Measurements from ENCODE around the gene IMPDH1. TPM values are rescaled to one million over a fixed set of nuclear protein-coding genes. Genes with fewer than 3 reads are reported as not detected.

IMPDH1 gene
- total RNA-seq, 6 donors from 2014 or later: 47.2 to 107 (median 81.5) TPM

GRCh38 chr7:128427289-128427891, 17.6 kb upstream of the IMPDH1 start:
- Histone ChIP-seq H3K4me1 (peaks cover 0 to 8% (median 3%) of the 10 kb centered on the region in 4 donors), H3K9me3 (no peaks in the 10 kb centered on the region), H3K36me3 (no peaks in the 10 kb centered on the region), H3K27me3 (no peaks in the 10 kb centered on the region), H3K27ac (no peak overlapping the region), H3K4me3 (no peak overlapping the region)
- ATAC-seq (ENCODE audit: low FRiP score in 2 of 2) (peak; percentile 76 to 86), DNase-seq (peak in 1 of 2 donors; percentile 24)
- TF ChIP-seq EP300 (IDR thresholded peaks at IDR 0.05) (no peak), POLR2AphosphoS5 (IDR thresholded peaks at IDR 0.05) (no peak), POLR2A (IDR thresholded peaks at IDR 0.05) (no peak), CTCF (IDR thresholded peaks at IDR 0.05) (peak; percentile 75 to 90 (median 84))
- 13 to 14% methylated on average over 7 of the region's 7 CpGs for WGBS, 2 donors

DNA sequence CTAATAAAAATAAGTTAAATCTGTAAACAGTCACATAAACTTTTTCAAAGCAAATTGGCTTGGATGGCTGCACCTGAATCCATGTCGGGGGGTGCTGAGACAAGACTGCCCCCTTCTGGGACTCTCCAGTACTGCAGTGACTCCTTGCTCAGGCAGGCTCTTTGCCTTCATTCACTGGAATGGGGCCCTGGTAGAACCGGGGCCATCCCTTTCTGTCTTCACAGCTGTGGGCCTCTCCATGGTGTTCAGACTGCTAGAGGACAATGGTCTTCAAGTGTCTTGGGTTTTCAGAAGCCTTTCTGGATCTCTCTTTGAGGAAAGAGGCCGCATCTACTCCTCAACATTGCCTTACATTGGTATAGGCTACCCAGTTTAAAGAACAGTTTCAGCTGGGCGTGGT, 16.1 kb upstream of the IMPDH1 start:
- no peaks in the 10 kb centered on the region for H3K27me3 ChIP-seq
- no peak overlapping the region for H3K27ac ChIP-seq
- no peaks in the 10 kb centered on the region for H3K9me3 ChIP-seq
- H3K4me3 ChIP-seq: no peak overlapping the region
- peak in 1 of 2 donors; percentile 78 for DNase-seq
- peak; percentile 88 to 91 for ATAC-seq (ENCODE audit: low FRiP score in 2 of 2)
- WGBS, 2 donors: 39 to 42% methylated on average over 4 of the region's 4 CpGs
- H3K36me3 ChIP-seq: no peaks in the 10 kb centered on the region
- peak; percentile 80 to 90 (median 86) for TF ChIP-seq CTCF (IDR thresholded peaks at IDR 0.05)
- no peak for TF ChIP-seq POLR2A (IDR thresholded peaks at IDR 0.05)
- H3K4me1 ChIP-seq: peaks cover 0 to 8% (median 3%) of the 10 kb centered on the region in 4 donors

GRCh38 chr7:128424686-128425275, 15.0 kb upstream of the IMPDH1 start:
- H3K27ac ChIP-seq: no peak overlapping the region
- no peaks in the 10 kb centered on the region for H3K9me3 ChIP-seq
- no peak for TF ChIP-seq CTCF (IDR thresholded peaks at IDR 0.05)
- TF ChIP-seq POLR2AphosphoS5 (IDR thresholded peaks at IDR 0.05): no peak
- peaks cover 0 to 8% (median 3%) of the 10 kb centered on the region in 4 donors for H3K4me1 ChIP-seq
- 44 to 50% methylated on average over 1 of the region's 1 CpG for WGBS, 2 donors
- H3K27me3 ChIP-seq: no peaks in the 10 kb centered on the region
- DNase-seq (no peak), ATAC-seq (ENCODE audit: low FRiP score in 2 of 2) (no peak)
- no peak overlapping the region for H3K4me3 ChIP-seq
- no peaks in the 10 kb centered on the region for H3K36me3 ChIP-seq

- ATAC-seq (ENCODE audit: low FRiP score in 2 of 2) (no peak), DNase-seq (no peak)
- Histone ChIP-seq H3K9me3 (no peaks in the 10 kb centered on the region), H3K36me3 (no peaks in the 10 kb centered on the region), H3K4me3 (no peak overlapping the region), H3K4me1 (peaks cover 0 to 8% (median 3%) of the 10 kb centered on the region in 4 donors), H3K27ac (no peak overlapping the region), H3K27me3 (no peaks in the 10 kb centered on the region)
- WGBS, 2 donors: 80 to 82% methylated on average over 2 to 3 of the region's 3 CpGs
- TF ChIP-seq CTCF (IDR thresholded peaks at IDR 0.05) (no peak), EP300 (IDR thresholded peaks at IDR 0.05) (no peak), POLR2AphosphoS5 (IDR thresholded peaks at IDR 0.05) (no peak), POLR2A (IDR thresholded peaks at IDR 0.05) (no peak)
Measured at GRCh38 chr7:128422842-128423241, 13.1 kb upstream of the IMPDH1 start.

GRCh38 chr7:128422037-128422436, 12.3 kb upstream of the IMPDH1 start:
- DNase-seq (no peak), ATAC-seq (ENCODE audit: low FRiP score in 2 of 2) (no peak)
- no peaks in the 10 kb centered on the region for H3K27me3 ChIP-seq
- TF ChIP-seq POLR2AphosphoS5 (IDR thresholded peaks at IDR 0.05): no peak
- no peak for TF ChIP-seq CTCF (IDR thresholded peaks at IDR 0.05)
- TF ChIP-seq POLR2A (IDR thresholded peaks at IDR 0.05): no peak
- TF ChIP-seq EP300 (IDR thresholded peaks at IDR 0.05): no peak
- H3K4me3 ChIP-seq: no peak overlapping the region
- no peaks in the 10 kb centered on the region for H3K9me3 ChIP-seq
- H3K4me1 ChIP-seq: peaks cover 0 to 8% (median 3%) of the 10 kb centered on the region in 4 donors
- H3K27ac ChIP-seq: no peak overlapping the region
- 77 to 84% methylated on average over 1 of the region's 1 CpG for WGBS, 2 donors
- H3K36me3 ChIP-seq: no peaks in the 10 kb centered on the region

Measured in upper lobe of left lung (tissue), 6 donors.